Smooth muscle cell (in vitro differentiated cells): Measurements from ENCODE around the gene NAPA. TPM values are rescaled to one million over a fixed set of nuclear protein-coding genes. Genes with fewer than 3 reads are reported as not detected.

Source experiments
- DNase-seq: peaks from one replicate; lab custom pipeline; 2025; ENCODE audit not compliant: unreplicated experiment; lab: John Stamatoyannopoulos, UW
- H2AFZ ChIP-seq: fragments of 200-600 bp; sonication (generic); 2 replicates; pipeline ENCODE4 v1.6.0; 2016; ENCODE audit warnings: antibody characterized with exemption, low read depth, mild to moderate bottlenecking
- H3F3A ChIP-seq: fragments of 200-600 bp; sonication (generic); 2 replicates; pipeline ENCODE4 v1.6.0; 2017; ENCODE audit warnings: antibody characterized with exemption, low read depth
- H3K27ac ChIP-seq: fragments of 200-600 bp; sonication (generic); 2 replicates; pipeline ENCODE4 v1.5.1; 2016; ENCODE audit warnings: low read depth, mild to moderate bottlenecking
- H3K27me3 ChIP-seq: fragments of 200-600 bp; sonication (generic); 2 replicates; pipeline ENCODE4 v1.6.1; 2016; ENCODE audit warnings: low read depth, mild to moderate bottlenecking
- H3K36me3 ChIP-seq: fragments of 200-600 bp; sonication (generic); 2 replicates; pipeline ENCODE4 v1.5.1; 2016; ENCODE audit warnings: low read depth
- H3K4me1 ChIP-seq: fragments of 200-600 bp; sonication (generic); 2 replicates; pipeline ENCODE4 v1.5.1; 2016; ENCODE audit warnings: low read depth
- H3K4me2 ChIP-seq: fragments of 200-600 bp; sonication (generic); 2 replicates; pipeline ENCODE4 v1.6.0; 2016; ENCODE audit warnings: mild to moderate bottlenecking
- H3K4me3 ChIP-seq: fragments of 200-600 bp; sonication (generic); 2 replicates; pipeline ENCODE4 v1.5.1; 2016; ENCODE audit warnings: mild to moderate bottlenecking
- H3K79me2 ChIP-seq: fragments of 200-600 bp; sonication (generic); 2 replicates; pipeline ENCODE4 v1.6.0; 2016; ENCODE audit warnings: low read depth, mild to moderate bottlenecking
- H3K9ac ChIP-seq: fragments of 200-600 bp; sonication (generic); 2 replicates; pipeline ENCODE4 v1.6.0; 2016; ENCODE audit warnings: low read depth
- H3K9me3 ChIP-seq: fragments of 200-600 bp; sonication (generic); replicated peaks from 2 replicates; pipeline ENCODE4 v1.5.1; 2016; ENCODE audit warnings: low read depth
- H4K20me1 ChIP-seq: fragments of 200-600 bp; sonication (generic); 2 replicates; pipeline ENCODE4 v1.6.0; 2016; ENCODE audit warnings: low read depth
- whole genome bisulfite sequencing: methylation state at CpG from one replicate; pipeline ENCODE4 v1.1.7; 2016; ENCODE audit warnings: low lambda C conversion rate; 5-methylcytosine and 5-hydroxymethylcytosine counted together
- polyA plus RNA-seq: library from polyadenylated mRNA; unstranded; fragments of >200 nt; fragmentation: Nextera tagmentation; extraction: Ambion mirVana; gene quantifications from 2 replicates; pipeline ENCODE4 v1.2.1, GENCODE V29; 2016
- total RNA-seq: library from RNA; depleted of rRNA; stranded (reverse); fragments of >200 nt; gene quantifications from 2 replicates; pipeline ENCODE4 v1.2.3, GENCODE V29; 2014
- TF ChIP-seq, protein P1 (sequence below): fragments of 200-600 bp; sonication (generic); IDR thresholded peaks from 2 replicates; pipeline ENCODE4 v1.5.1; 2017; ENCODE audit warnings: borderline replicate concordance, mild to moderate bottlenecking, antibody characterized with exemption; ENCODE audit not compliant: insufficient read depth, poor library complexity, severe bottlenecking

Gene NAPA
- total and polyA plus RNA-seq, 2 experiments from 2014 or later, result 65.0 to 78.7 TPM

DNA sequence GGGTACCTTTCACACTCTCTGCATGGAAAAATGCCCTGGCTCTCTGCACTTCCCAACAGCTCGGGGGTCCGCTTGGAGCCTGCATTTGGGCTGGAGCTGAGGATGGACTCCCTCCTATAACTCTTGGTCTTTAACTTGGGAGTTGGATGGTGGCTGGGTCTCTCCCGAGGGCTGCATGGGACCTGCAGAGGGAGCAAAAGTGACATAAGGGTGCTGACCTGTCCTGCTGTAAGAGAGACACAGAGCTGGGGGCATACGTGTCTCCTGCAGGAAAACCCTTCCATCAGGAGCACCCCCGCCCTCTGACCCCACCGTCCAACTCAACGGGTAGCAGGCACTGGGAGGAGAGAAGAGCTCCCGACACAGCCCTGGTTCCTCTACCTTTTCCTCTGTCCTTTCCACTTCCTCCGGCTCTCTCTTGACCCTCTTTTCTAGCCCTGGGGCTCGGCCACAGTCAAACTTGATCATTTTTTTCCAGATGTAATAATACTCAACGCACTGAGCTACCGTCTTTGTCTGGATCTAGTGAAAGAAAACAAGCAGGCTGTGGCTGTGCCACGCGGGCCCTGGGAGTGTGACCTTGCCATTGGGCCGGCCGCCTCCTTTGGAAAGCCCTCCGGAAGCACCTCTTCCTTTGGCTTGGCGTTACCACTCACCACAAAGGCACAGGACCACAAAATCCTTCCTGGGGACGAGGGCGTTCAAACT, 6.8 kb upstream of the NAPA start:
- TF ChIP-seq, protein P1, sequence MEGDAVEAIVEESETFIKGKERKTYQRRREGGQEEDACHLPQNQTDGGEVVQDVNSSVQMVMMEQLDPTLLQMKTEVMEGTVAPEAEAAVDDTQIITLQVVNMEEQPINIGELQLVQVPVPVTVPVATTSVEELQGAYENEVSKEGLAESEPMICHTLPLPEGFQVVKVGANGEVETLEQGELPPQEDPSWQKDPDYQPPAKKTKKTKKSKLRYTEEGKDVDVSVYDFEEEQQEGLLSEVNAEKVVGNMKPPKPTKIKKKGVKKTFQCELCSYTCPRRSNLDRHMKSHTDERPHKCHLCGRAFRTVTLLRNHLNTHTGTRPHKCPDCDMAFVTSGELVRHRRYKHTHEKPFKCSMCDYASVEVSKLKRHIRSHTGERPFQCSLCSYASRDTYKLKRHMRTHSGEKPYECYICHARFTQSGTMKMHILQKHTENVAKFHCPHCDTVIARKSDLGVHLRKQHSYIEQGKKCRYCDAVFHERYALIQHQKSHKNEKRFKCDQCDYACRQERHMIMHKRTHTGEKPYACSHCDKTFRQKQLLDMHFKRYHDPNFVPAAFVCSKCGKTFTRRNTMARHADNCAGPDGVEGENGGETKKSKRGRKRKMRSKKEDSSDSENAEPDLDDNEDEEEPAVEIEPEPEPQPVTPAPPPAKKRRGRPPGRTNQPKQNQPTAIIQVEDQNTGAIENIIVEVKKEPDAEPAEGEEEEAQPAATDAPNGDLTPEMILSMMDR, result no peak
- no peaks in the 10 kb centered on the region for H3K36me3 ChIP-seq
- 90% methylated on average over 20 of the region's 20 CpGs for WGBS
- no peak overlapping the region for H3K4me3 ChIP-seq
- H3K79me2 ChIP-seq, result no peaks in the 10 kb centered on the region
- no peaks in the 10 kb centered on the region for H3K27me3 ChIP-seq
- H2AFZ ChIP-seq, result no peak overlapping the region
- H3K9ac ChIP-seq, result no peak overlapping the region
- H3K4me2 ChIP-seq, result no peak overlapping the region
- H3K4me1 ChIP-seq, result no peaks in the 10 kb centered on the region
- H4K20me1 ChIP-seq, result no peaks in the 10 kb centered on the region
- no peak overlapping the region for H3K27ac ChIP-seq
- DNase-seq, result no peak
- H3F3A ChIP-seq, result no peaks in the 10 kb centered on the region
- no peaks in the 10 kb centered on the region for H3K9me3 ChIP-seq

DNA sequence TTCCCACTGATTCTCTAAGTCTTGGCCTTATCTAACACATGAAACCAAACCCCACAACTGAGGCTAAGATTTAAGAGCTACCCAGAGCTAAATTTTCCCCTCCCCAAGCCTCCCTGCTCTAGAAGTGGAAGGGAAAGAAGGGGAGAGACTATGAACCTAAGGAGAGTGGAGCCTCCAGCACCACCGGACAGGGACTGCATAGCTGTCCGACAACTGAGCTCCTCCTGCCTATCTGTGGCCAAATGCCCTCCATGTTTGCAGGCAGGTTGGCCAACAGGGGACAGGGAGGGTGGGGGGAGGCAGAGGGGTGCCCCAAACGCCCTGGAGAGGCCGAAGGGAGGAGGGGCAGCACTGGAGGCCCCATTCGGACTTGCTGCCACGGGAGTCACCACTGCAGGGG, 6.0 kb upstream of the NAPA start:
- TF ChIP-seq, protein P1, result no peak

DNA sequence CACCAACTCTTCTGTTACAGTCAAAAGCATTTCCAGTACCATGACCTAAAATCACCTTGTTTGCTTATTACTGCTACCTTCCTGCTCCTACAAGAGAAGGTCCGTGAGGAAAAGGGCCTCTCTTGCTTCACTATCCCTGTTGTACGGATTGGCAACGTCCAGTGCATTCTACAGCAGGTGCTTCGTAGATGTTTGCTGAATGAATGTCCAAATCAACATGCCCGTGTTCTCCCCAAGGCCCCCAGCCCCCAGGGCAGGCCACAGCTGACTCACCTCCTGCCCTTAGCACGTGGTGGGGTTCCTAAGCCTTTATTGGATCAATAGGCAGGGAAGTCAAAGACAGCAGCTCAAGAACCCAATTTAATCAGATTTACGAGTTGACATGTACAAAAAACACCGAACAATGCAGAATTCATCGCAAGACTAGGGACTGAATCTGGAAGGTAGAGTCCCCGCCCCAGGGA, 5.5 kb upstream of the NAPA start:
- H3K9me3 ChIP-seq, result no peaks in the 10 kb centered on the region
- no peak overlapping the region for H3K4me3 ChIP-seq
- no peaks in the 10 kb centered on the region for H4K20me1 ChIP-seq
- no peak overlapping the region for H3K9ac ChIP-seq
- no peaks in the 10 kb centered on the region for H3K36me3 ChIP-seq
- TF ChIP-seq, protein P1, result no peak
- no peaks in the 10 kb centered on the region for H3K27me3 ChIP-seq
- no peaks in the 10 kb centered on the region for H3F3A ChIP-seq
- 78% methylated on average over 10 of the region's 10 CpGs for WGBS
- H3K79me2 ChIP-seq, result no peaks in the 10 kb centered on the region
- DNase-seq, result no peak
- H2AFZ ChIP-seq, result no peak overlapping the region
- no peaks in the 10 kb centered on the region for H3K4me1 ChIP-seq
- H3K27ac ChIP-seq, result no peak overlapping the region
- no peak overlapping the region for H3K4me2 ChIP-seq

More for the DNA sequence above, 6.0 kb upstream of the NAPA start:
- H3K4me1 ChIP-seq, result no peaks in the 10 kb centered on the region
- H3K9ac ChIP-seq, result no peak overlapping the region
- no peak overlapping the region for H3K27ac ChIP-seq
- no peak overlapping the region for H3K4me2 ChIP-seq
- H3K4me3 ChIP-seq, result no peak overlapping the region
- H2AFZ ChIP-seq, result no peak overlapping the region
- H3K9me3 ChIP-seq, result no peaks in the 10 kb centered on the region
- H3K27me3 ChIP-seq, result no peaks in the 10 kb centered on the region
- WGBS, result 83% methylated on average over 5 of the region's 6 CpGs
- H4K20me1 ChIP-seq, result no peaks in the 10 kb centered on the region
- H3F3A ChIP-seq, result no peaks in the 10 kb centered on the region
- no peaks in the 10 kb centered on the region for H3K79me2 ChIP-seq
- no peak for DNase-seq
- no peaks in the 10 kb centered on the region for H3K36me3 ChIP-seq

DNA sequence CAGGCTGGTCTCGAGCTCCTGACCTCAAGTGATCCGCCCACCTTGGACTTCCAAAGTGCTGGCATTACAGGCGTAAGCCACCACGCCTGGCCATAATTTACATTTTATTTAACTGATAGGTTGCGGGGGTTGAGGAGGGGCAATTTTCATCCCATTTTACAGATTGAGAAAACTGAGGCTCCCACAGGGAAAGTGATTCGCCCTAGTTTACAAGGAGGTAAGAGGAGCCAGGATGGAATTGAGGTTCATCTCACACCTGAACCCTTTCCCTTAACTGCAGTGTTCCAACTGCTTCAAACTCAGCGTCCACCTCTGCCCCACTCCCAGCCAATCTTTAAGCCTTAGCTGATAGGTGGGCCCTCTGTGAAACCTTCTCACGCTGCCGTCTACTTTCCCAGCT, 4.0 kb upstream of the NAPA start:
- H3K27ac ChIP-seq, result no peak overlapping the region
- H3K4me3 ChIP-seq, result no peak overlapping the region
- no peaks in the 10 kb centered on the region for H3K9me3 ChIP-seq
- no peaks in the 10 kb centered on the region for H3K36me3 ChIP-seq
- no peak overlapping the region for H3K9ac ChIP-seq
- H3K4me1 ChIP-seq, result no peaks in the 10 kb centered on the region
- 93% methylated on average over 9 of the region's 9 CpGs for WGBS
- H3K4me2 ChIP-seq, result no peak overlapping the region
- TF ChIP-seq, protein P1, result no peak
- DNase-seq, result no peak
- no peaks in the 10 kb centered on the region for H3F3A ChIP-seq
- no peaks in the 10 kb centered on the region for H3K27me3 ChIP-seq
- no peak overlapping the region for H2AFZ ChIP-seq
- H3K79me2 ChIP-seq, result peaks cover 9% of the 10 kb centered on the region
- no peaks in the 10 kb centered on the region for H4K20me1 ChIP-seq
